ENCODE measurements around the gene SVIL.

DNA sequence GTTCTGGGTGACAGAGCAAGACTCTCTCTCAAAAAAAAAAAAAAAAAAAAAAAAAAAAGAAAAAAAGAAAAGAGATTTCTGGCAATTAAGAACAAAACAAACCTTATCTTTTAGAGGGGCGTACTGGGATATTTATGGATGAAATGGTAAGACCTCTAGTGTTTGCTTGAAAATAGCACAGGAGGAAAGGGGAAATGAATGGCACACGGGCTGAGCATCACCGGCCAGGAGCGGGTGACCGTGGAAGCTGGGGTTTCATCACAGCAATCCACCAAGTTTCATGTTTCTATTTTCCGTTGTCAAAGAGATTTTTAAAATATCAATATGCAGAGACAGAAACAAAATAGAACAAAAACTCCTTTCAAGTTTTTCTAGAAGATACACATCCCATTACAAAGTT lies 105.6 kb downstream of the SVIL start:
- TF ChIP-seq, protein P1, sequence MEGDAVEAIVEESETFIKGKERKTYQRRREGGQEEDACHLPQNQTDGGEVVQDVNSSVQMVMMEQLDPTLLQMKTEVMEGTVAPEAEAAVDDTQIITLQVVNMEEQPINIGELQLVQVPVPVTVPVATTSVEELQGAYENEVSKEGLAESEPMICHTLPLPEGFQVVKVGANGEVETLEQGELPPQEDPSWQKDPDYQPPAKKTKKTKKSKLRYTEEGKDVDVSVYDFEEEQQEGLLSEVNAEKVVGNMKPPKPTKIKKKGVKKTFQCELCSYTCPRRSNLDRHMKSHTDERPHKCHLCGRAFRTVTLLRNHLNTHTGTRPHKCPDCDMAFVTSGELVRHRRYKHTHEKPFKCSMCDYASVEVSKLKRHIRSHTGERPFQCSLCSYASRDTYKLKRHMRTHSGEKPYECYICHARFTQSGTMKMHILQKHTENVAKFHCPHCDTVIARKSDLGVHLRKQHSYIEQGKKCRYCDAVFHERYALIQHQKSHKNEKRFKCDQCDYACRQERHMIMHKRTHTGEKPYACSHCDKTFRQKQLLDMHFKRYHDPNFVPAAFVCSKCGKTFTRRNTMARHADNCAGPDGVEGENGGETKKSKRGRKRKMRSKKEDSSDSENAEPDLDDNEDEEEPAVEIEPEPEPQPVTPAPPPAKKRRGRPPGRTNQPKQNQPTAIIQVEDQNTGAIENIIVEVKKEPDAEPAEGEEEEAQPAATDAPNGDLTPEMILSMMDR (conservative IDR thresholded peaks at IDR 0.05; ENCODE audit: low read length) = no peak
- TF ChIP-seq EZH2phosphoT487 (IDR thresholded peaks at IDR 0.05; ENCODE audit: borderline replicate concordance, low read depth, low read length) = no peak
